Dedifferentiated amniotic fluid mesenchymal stem cell (primary cell): ENCODE data around the gene ACAD9.

Experiments used
- DNase-seq: peaks from one replicate; pipeline ENCODE4 v3.0.0-alpha.2; 2016; ENCODE audit errors: extremely low spot score

The ACAD9 gene

DNA sequence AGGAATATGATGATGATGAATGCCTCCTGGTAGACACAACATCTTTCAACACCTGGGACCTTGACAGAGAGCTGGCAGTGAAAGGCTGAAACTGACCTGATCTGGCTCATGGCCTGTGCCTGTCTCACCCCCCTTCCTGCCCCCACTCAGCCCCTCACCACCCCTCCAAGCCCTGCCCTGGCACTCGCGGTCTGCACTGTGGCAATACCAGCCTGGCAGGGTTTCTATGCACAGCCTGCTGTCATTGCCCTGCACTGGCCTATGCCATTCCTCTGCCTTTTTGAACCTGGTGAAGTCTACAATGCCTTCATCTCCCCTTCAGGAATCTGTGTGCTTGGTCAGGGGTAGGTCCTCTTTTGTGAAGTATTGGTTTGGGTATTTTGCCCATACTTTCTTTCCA lies 56.5 kb downstream of the ACAD9 start:
- DNase-seq, result no peak

DNA sequence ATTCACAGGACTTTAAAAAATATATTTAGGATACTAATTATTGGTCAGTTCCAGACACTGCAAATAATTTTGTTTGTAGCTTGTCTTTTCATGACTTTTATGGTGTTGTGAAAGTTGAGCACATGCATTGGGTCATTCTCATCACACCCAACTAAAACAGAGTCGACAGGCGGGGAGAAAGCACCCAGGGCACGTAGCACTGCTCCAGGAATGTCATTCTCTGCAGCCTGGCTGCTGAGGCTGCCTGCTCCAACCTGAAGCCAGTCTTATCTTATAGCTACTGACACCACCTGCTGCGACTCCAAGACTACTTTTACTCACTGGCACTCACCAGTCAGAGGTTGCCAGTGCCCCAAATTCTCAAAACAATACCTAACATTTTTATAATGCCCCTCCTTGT lies 56.9 kb downstream of the ACAD9 start:
- no peak for DNase-seq

- no peak for DNase-seq
Observed at GRCh38 chr3:128940252-128940651, 60.8 kb downstream of the ACAD9 start.

DNA sequence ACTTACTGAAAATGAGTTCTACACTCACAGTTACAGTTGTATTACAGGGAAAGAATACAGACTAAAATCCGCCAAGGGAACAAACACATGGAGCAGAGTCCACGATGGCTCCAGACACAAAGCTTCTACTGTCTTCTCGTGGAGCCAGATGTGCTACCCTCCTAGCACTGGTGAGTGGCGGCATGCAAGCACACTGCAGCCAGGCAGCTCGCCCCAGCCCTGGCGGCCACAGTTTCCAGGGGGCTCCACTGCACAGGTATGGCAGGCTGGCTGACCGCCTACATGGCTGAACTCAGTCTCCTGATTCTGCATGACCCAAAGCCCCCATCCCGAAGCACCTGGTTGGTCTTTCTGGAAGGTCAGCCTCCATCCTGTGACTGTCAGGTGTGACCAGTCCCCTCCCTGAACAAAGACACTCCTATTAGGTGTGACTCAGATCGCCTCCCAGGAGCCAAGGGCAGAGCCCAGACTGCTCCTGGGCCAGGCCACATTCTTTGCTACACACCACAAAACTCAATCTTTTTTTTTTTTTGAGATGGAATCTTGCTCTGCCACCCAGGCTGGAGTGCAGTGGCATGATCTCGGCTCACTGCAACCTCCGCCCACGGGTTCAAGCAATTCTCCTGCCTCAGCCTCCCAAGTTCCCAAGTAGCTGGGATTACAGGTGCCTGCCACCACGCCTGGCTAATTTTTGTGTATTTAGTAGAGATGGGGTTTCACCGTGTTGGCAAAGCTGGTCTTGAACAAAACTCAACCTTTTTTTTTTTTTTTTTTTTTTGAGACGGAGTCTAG lies 62.9 kb downstream of the ACAD9 start:
- DNase-seq, result no peak

GRCh38 chr3:128945041-128945877 lies 65.8 kb downstream of the ACAD9 start:
- no peak for DNase-seq

- DNase-seq, result no peak
Observed at GRCh38 chr3:128945878-128946175, 66.4 kb downstream of the ACAD9 start.

GRCh38 chr3:128946411-128946810 lies 67.0 kb downstream of the ACAD9 start:
- DNase-seq, result no peak

GRCh38 chr3:128949158-128949557 lies 69.7 kb downstream of the ACAD9 start:
- no peak for DNase-seq

DNA sequence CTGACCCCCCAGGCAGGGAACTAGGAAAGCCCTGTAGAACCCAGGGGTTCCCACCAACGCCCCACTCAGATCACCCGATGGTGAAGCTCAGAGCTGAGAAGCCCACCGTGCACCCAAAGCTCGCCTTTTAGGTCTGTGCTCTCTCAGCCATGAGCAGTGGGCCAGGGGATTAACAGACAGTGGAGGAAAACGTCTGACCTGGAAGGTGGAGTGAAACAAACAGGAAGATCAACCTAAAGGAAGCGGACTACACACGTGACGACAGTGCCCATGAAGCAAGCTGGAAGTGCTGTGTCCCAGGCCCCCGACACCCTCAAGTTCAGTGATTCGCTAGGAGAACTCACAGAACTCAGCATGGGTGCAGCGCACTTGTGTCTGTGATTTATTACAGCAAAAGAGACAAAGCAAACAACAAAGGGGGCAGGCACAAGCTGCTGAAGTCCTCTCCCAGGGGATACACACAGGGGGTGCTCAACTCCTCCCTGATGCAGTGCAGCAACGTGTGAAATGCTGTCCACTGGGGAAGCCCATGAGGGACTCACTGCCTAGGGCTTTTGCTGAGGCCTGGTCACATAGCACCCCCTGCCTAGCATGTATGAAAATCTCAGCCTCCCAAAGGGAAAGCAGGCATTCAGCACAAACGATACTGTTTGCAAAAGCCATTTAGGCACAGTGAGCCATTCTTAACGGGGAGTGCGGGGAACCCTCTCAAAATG lies 71.0 kb downstream of the ACAD9 start:
- DNase-seq, result no peak

DNA sequence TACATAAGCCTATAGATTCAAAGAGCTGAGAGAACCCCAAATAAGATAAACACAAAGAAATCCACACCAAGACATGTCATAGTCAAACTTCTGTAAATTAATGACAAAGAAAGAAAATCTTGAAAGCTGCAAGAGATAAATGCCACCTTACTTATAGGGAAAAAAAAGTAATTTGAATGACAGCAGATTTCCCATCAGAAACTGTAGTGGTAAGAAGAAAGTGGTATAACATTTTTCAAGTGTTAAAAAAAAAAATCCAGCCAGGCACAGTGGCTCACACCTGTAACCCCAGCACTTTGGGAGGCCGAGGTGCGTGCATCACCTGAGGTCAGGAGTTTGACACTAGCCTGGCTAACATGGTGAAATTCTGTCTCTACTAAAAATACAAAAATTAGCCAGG lies 77.0 kb downstream of the ACAD9 start:
- no peak for DNase-seq
